GM18519 (cell line): ENCODE data around the gene AREG.

ENCODE experiments used
- ATAC-seq: cut with Tn5 transposase; IDR thresholded peaks from one replicate; pipeline ENCODE4 v1.9.1; 2021; ENCODE audit warnings: mild to moderate bottlenecking, moderate library complexity; ENCODE audit not compliant: unreplicated experiment, low FRiP score

AREG gene

DNA sequence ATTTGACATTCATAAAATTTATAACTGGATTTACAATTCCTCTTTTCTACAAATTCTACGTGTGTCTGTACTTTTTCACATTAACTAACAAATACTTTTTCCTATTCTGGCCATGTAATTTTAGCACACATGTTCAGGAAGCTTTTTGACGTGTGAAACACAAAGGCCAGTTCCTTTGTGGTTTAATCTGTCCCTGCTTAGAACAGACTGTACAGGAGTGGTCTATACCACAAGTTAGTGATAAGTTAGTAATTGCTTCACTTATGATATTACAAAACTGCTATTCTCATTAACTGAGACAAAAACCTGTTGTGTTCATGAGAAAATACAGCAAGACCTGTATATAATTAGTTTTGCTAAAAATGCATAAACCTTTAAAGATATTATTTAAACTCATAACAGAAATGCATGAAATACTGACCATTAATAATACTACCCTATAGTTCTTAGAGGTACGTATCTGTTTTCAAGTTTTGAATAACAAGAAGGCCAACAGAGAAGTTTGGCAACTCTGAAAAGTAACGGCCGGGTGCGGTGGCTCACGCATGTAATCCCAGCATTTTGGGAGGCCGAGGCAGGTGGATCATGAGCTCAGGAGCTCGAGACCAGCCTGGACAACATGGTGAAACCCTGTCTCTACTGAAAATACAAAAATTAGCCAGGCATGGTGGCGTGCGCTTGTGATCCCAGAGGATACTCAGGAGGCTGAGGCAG lies 13.7 kb upstream of the AREG start:
- no peak for ATAC-seq

DNA sequence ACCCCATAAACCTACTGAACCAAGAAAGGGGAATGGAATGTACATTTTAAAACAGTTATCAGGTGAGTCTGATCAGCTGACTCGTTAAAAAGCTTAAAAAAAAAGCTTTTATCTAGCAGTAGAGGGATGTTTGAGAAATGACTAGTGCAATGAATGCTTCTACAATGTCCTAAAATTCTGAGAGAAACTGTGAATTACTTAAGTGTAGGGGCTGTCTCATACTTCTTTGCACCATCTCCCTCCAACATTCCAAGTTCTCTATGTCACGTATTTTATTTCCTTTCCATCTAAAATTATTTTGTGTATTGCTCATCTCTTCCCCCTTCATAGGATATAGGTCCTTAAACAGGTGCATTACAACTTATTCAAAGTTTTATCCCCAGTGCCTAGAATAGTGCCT lies 11.9 kb upstream of the AREG start:
- no peak for ATAC-seq

DNA sequence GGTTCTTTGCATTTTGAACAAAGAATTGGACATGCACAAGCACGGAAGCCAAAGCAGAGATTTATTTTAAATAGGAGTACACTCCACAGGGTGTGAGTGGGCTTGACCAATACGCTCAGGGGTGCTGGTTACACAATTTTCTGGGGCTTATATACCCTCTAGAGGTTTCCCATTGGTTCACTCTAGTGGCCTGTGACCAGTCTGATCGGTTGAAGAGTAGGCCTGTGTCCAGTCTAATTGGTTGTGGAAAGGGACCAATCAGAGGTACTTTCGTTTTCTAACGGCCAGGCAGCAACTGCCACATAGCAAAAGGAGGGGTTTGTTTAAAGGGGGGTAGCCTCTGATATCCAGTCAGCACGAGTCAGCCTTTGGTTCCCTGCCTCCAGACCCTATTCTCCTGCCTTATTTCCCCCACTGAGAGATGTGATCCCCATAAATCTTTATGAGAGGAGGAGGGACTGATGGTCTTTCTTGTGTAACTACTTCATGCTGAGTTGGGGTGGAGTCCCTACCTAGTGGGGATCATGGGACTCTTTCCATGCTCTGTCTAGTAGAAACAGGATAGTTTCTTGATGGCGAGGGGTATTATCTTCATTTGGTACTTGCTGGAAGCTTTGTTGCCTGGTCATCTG lies 11.3 kb upstream of the AREG start:
- ATAC-seq: no peak

DNA sequence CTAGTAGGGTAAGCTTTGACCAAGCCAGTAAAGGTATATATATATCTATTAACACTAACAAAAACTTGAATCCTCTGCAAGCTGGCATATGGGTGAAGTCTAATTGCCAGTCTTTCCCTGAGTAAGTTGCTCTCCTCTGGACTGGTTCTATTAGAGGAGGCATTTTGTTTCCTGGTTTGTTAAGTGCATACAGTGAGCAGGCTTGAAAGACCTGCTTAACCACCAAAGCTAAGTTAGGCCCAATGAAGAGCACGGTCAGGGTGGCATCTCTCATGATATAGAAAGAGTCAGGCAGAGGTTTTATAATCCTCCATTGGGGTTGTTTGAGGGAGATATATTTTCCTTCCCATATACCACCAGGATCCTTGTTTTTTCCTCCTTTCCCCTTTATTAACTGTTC lies 9.6 kb upstream of the AREG start:
- ATAC-seq: no peak

DNA sequence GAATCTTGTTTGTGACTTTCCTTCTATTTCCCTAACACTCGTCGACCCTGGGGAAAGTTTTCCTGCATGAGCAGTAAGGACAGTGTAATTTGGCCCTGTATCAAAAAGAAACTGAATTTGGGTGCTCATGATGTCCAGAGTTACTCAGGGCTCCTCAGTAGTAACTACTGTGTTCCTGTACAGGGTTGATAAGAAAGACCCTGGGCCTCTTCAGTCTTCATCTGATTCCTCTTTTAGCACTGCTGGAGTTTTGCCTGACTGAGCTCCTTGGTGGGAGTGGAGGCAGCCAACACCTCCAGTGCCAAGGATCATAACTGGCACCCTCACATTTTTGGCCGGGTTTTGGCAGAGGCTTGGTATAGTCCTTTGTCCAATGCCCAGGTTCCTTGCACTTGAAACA lies 7.1 kb upstream of the AREG start:
- ATAC-seq: no peak

DNA sequence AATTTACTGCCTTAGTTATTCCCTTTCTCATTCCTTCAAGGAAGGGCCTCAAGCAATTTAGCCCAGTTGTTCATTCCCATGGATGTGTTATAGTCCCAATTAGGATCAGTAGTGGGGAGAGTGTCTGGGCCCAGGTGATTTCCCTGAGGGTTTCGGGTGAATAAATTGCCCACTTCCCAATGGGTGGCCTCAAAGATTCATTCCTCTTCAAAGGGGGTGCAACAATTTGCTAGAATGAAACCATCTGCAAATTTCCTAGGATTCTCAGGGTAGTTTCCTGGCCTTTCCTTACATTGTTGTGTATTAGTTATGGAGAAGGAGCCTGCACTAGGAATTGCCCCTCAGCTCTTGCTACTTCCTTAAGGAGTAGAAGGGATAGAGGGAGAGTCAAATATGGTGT lies 6.3 kb upstream of the AREG start:
- no peak for ATAC-seq

DNA sequence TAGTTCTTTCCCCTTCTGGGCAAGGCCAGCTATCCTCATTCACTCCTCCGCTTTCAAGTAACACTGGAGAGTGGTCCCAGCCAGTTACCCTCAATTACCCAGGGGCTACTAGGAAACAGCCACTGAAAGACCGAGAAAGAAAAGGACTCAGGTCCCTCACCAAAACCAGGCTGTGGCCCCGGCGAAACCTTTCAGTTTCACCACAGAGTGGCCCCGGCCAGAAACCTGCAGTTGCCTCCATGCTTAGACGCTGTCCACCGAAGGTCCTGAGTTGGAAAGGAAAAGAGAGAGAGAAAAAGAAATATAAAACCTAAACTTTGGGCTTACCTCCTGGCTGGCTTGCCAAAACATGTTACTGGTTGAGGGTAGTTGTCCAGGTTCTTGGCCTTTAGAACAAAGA lies 5.0 kb upstream of the AREG start:
- no peak for ATAC-seq

DNA sequence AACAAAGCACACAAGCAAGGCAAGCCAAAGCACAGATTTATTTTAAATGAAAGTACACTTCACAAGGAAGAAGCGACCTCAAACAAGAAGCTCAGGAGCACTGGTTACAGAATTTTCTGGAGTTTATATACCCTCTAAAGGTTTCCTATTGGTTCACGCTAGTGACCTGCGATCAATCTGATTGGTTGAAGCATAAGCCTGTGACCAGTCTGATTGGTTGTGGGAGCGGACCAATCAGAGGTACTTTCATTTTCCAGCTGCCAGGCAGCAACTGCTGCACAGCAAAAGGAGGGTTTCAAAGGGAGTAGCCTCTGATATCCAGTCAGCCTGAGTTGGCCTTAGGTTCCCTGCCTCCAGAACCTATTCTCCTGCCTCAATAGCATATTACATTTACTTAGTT lies 4.6 kb upstream of the AREG start:
- ATAC-seq: no peak

DNA sequence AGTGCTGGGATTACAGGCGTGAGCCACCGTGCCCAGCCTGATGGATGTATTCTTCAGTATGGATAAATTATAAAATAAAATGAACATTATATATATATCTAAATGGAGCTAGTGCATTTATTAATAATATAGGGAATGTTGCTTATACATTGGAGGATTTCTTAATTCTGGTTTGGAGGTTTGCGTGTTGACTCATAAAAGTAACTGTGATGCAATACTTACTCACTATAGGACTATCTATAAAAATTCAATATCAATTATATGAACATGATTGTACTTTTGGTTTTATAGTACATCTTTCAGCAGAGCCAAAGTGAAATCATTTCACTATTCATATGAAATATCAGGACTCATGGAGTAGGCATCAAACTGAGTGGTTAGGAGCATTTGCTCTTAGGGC lies 3.2 kb upstream of the AREG start:
- no peak for ATAC-seq

DNA sequence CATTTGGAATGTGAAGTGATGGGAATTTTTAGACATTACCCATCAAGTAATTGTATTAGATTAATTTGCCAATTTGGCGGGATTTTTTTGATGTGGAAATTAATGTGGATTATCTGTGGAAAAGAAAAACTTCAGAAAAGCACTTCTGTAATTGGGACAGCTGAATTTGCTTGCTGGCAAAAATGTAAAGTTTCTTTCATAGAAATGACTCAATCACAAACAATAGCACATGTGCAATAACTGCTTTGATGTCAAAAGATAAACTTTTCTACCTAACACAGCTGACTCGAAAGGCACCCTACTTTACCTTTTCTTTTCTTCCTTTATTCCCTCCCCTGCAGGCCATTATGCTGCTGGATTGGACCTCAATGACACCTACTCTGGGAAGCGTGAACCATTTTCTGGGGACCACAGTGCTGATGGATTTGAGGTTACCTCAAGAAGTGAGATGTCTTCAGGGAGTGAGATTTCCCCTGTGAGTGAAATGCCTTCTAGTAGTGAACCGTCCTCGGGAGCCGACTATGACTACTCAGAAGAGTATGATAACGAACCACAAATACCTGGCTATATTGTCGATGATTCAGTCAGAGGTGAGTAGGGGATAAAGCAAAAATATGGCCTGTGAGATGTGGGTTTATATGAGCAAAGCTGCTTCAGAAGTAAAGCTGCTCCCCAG lies 1.4 kb downstream of the AREG start:
- ATAC-seq: no peak

DNA sequence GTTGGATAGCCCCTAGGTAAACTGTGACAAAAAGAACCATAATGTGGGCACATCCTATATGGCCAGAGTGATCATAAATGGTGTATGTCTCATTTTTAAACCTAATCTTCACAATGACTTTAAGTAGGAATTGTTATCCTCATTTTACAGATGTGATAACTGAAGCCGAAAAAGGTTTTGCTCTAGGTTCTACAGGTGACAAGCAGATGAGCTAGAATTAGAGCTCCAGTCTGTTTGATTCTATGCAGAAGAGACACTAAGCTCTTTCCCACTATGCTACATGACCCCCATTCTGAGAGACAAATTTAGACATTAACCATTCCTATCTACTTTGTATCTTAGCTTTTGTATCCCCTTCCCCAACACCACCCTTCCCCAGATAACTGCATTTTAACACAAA lies 2.0 kb downstream of the AREG start:
- no peak for ATAC-seq

DNA sequence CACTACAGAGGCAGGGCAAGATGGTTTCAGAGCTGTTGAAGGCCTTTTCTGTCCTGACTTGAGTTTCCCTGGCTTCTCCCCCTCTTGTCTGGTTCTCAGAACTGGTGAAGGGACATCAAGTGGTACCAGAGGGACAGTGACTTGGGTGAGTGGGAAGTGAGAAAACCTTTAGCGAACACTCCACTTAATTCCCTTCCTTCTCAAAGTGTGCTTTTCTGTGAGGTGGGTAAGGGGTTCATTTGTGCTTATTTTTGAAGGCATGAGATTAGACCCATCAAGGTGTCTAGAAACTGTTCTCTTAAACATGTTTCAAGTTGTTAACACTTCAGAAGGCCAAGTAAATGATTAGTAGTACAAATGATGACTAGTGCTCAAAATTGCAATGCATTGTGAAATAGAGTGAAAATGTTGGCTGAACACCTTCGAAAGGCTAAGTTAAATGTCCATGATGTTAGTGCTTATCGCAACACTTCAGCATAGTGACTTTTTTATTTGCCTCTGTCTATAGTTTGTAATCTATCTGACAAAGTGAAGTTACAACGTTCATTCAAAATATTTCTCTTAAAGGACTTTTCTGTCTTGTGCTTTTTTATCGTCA lies 2.8 kb downstream of the AREG start:
- ATAC-seq: no peak

DNA sequence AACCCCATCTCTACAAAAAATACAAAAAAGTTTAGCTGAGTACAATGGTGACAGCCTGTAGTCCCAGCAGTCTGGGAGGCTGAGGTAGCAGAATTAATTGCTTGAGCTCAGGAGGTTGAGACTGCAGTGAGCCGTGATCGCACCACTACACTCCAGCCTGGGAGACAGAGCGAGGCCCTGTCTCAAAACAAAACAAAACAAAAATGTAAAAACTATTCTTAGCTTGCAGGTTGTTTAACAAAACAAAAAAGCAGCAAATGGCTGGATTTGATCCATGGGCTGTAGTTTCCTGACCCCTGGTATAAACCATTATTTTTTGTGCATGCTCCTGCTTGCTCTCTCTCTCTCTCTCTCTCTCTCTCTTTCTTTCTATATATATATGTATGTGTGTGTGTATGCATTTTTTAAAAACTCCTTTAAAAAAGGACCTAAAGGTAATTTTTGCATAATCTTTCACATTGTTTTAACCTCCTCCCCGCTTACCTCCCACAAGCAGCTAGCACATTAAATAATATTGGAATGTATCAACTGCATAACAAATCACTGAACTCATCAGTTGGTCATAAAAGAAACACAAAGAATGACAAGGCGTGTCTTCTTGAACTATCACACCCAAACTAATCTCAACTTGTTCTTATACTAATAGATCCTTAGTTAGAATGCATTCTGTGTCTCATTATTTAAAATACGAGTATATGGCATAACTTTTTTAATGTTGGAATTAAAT lies 4.8 kb downstream of the AREG start:
- ATAC-seq: no peak

DNA sequence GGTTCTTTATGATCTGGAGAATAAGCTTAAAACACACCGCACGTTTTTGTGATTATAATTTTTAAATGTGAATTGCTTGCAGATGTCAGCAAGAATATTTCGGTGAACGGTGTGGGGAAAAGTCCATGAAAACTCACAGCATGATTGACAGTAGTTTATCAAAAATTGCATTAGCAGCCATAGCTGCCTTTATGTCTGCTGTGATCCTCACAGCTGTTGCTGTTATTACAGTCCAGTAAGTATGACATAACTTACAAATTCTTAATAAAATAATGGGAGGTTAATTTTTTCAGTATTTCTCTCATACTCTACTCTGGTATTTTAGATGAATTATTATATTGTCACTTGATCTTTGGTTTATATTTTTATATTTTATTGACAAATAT lies 5.4 kb downstream of the AREG start:
- no peak for ATAC-seq

DNA sequence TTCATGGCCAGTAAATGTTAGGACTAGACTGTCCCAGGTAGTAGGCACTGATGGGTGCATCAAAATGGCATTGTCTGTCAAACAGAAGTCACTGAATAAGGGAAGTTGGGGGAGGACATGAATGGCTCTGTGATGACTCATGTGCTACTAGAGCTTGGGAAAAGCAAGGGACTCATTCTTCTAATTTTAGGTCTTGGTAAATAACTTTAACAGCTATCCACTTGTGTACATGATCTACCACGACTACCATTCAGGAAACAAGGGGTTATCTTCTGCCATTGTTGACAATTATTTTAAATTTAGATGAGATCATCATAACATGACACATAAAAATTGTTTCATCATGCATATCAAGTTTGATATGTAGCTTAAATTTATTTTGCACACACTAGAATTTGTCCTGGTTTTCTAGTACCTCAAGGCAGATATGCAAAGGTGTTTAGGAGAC lies 6.3 kb downstream of the AREG start:
- no peak for ATAC-seq

DNA sequence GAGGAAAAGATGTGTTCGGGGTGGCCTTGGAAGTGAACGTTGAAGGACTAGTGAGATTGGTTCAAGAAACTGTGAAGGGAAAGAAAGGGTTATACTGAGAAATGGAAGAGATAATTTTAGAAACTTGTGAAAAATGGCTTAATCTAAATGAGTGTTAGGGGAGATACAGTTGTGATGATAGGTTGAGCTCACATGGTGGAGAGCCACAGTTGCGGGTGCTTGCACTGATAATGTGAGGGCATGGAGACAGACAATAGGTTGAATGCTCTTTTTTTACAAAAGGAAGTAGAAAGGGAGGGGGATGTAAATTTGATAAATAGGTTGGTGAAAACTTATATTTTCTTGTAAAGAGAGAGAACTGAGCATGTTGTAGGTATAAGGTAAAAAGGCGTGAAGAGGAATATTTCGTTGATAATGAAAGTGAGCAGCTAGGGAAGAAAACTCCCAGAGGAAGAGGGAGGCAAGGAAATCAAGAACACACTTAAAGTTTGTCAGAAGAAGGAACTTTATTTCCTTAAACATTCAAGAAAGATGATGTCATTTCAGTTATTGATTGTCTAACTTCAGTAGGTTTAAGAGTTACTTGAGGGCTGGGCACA lies 8.2 kb downstream of the AREG start:
- no peak for ATAC-seq

DNA sequence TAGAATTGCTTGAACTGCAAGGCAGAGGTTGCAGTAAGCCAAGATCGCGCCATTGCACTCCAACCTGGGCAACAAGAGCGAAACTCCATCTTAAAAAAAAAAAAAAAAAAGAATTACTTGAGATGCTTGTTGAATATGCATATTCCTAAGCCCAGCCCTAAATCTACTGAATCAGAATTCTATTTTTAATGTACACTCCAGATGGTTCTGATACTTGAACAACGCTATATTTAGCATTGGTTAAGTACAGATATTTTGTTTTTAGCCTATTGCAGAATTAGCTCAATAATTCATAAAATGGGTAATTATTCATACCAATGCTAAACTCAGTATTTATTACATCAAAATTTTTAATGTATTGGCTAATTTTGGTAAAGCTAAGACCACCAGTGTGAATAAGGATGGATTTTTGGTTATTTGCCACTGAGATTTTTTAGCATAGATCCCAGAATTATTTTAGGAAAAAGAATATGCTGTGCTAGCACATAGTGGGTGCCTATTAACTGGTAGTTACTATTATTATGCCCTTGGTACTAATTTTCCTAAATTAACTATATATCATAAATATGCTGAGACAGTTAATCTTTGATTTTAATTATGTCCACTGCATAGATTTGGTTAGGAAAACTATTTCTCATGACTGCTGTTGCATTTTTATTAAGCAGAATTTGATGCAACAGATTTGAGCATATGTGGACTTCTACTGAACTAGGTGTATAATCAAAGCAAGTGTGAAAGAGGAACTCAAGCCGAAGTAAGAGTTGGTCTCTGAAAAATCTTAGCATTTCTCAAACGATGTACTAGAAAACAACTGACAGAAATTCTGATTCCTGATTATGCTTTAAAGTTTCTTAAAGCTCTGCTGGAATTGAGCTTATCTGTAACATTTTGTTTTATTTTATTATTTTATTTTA lies 9.2 kb downstream of the AREG start:
- ATAC-seq: no peak

DNA sequence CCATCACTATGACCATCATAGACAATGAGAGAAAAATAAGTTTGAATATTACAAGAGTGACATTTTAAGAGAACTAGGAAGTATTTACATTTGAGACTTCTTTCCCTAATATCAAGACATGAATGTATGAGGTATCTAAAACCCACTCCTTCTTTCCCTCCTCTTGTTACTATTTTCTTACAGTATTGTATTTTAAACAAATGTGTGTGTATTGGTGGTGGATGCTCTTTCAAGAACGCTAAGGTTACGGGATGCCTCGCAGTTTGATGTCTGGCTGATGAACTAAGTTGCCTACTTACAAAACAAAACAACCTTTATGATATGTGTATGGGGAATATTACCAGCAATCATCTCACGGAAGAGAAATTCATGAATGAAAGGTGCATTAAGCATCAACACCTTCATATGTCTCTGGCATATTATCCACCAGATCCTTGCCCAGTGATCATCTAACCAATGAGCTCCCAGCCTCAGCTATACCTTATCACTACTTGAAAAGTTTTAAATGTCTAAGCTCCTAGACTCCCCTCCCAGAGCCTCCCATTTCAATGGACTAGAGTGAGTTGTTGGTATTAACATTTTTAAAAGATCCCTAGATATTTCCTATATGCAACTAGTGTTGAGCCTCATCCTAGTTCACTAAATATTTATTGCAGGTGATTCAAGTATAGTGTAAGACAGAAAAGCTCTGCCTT lies 10.6 kb downstream of the AREG start:
- no peak for ATAC-seq
